SK-N-SH (cell line): ENCODE data around the gene STX2. TPM values are rescaled to one million over a fixed set of nuclear protein-coding genes. Genes with fewer than 3 reads are reported as not detected.

ENCODE experiments used
- CTCF ChIA-PET: fragments of 300-600, 350-600 bp; formaldehyde crosslinking; extraction: SDS; loops from one replicate; lab custom pipeline; 2021; lab: Yijun Ruan, JAX
- POLR2A ChIA-PET: fragments of 350-600 bp; sonication (Branson Sonifier 250); formaldehyde crosslinking; extraction: SDS; loops from one replicate; lab custom pipeline; 2020; ENCODE audit warnings: antibody characterized with exemption, inconsistent platforms; lab: Yijun Ruan, JAX
- DNase-seq: peaks from one replicate; pipeline ENCODE4 v3.0.0; 2012
- H2AFZ ChIP-seq: fragments of 200-600 bp; sonication (generic); 2 replicates; pipeline ENCODE4 v1.8.1; 2016; ENCODE audit warnings: antibody characterized with exemption, mild to moderate bottlenecking, low read depth
- H3F3A ChIP-seq: fragments of 200-600 bp; sonication (generic); replicated peaks from 2 replicates; pipeline ENCODE3; 2016; ENCODE audit warnings: antibody characterized with exemption, mild to moderate bottlenecking; ENCODE audit not compliant: insufficient read depth
- H3K27ac ChIP-seq, 2 experiments: fragments of 200-500 bp in 1 of 2; fragments of 200-600 bp in 1 of 2; sonication (Bioruptor generic) in 1 of 2; sonication (generic), shearing (Covaris generic) in 1 of 2; 2 replicates each; pipeline versions ENCODE4 v1.5.1 to v1.6.1; 2014 to 2016; ENCODE audit warnings: low read depth in 2 of 2, inconsistent platforms in 1 of 2, low read length in 1 of 2, mild to moderate bottlenecking in 1 of 2, mixed read lengths in 1 of 2
- H3K27me3 ChIP-seq: fragments of 200-600 bp; sonication (generic), shearing (Covaris generic); 2 replicates; pipeline ENCODE4 v1.6.1; 2016; ENCODE audit warnings: mixed run types; ENCODE audit not compliant: insufficient read depth
- H3K36me3 ChIP-seq, 2 experiments: fragments of 200-500 bp in 1 of 2; fragments of 200-600 bp in 1 of 2; sonication (Bioruptor generic) in 1 of 2; sonication (generic) in 1 of 2; replicated peaks in 1 of 2; 2 replicates each; pipeline versions ENCODE3 to v1.5.1; 2014 to 2016; ENCODE audit warnings: low read length in 1 of 2, mild to moderate bottlenecking in 1 of 2; ENCODE audit not compliant: insufficient read depth in 2 of 2, control insufficient read depth in 1 of 2
- H3K4me1 ChIP-seq, 2 experiments: fragments of 200-500 bp in 1 of 2; fragments of 200-600 bp in 1 of 2; sonication (Bioruptor generic) in 1 of 2; sonication (generic), shearing (Covaris generic) in 1 of 2; 2 replicates each; pipeline versions ENCODE4 v1.5.1 to v1.6.1; 2014 to 2016; ENCODE audit warnings: low read depth in 1 of 2, low read length in 1 of 2, mixed run types in 1 of 2; ENCODE audit not compliant: insufficient read depth in 2 of 2, control insufficient read depth in 1 of 2
- H3K4me2 ChIP-seq: fragments of 200-600 bp; sonication (generic), shearing (Covaris generic); 2 replicates; pipeline ENCODE4 v1.6.1; 2017; ENCODE audit warnings: mixed run types
- H3K4me3 ChIP-seq, 2 experiments: fragments of 200-500 bp in 1 of 2; fragments of 200-600 bp in 1 of 2; sonication (Bioruptor generic) in 1 of 2; sonication (generic), shearing (Covaris generic) in 1 of 2; 2 replicates each; pipeline versions ENCODE4 v1.5.1 to v1.8.1; 2014 to 2016; ENCODE audit warnings: low read depth in 2 of 2, inconsistent platforms in 1 of 2, low read length in 1 of 2, mild to moderate bottlenecking in 1 of 2, mixed read lengths in 1 of 2, moderate library complexity in 1 of 2
- H3K79me2 ChIP-seq: fragments of 200-600 bp; sonication (generic); 2 replicates; pipeline ENCODE4 v1.8.1; 2017; ENCODE audit warnings: mild to moderate bottlenecking; ENCODE audit not compliant: insufficient read depth
- H3K9ac ChIP-seq: fragments of 200-600 bp; sonication (generic); 2 replicates; pipeline ENCODE4 v1.6.1; 2017; ENCODE audit warnings: mixed run types
- H3K9me2 ChIP-seq: fragments of 200-600 bp; sonication (generic); 2 replicates; pipeline ENCODE4 v1.6.1; 2017; ENCODE audit warnings: mixed run types
- H3K9me3 ChIP-seq: fragments of 200-600 bp; sonication (generic); 2 replicates; pipeline ENCODE4 v1.6.1; 2017; ENCODE audit warnings: mixed run types, mild to moderate bottlenecking, moderate library complexity
- H4K20me1 ChIP-seq: fragments of 200-600 bp; sonication (generic); 2 replicates; pipeline ENCODE4 v1.6.1; 2017; ENCODE audit warnings: mild to moderate bottlenecking, mixed run types; ENCODE audit not compliant: insufficient read depth
- EZH2phosphoT487 ChIP-seq: fragments of 200-600 bp; sonication (generic); IDR thresholded peaks from 2 replicates; pipeline ENCODE4 v1.6.1; 2017; ENCODE audit warnings: low read depth, mixed run types, mild to moderate bottlenecking, antibody characterized with exemption, moderate library complexity, borderline replicate concordance
- FOSL2 ChIP-seq: IDR thresholded peaks from 2 replicates; pipeline ENCODE4 v1.4.0; 2012; ENCODE audit warnings: low read depth, mild to moderate bottlenecking, moderate library complexity, borderline replicate concordance
- FOXJ3 ChIP-seq: sonication (generic); formaldehyde crosslinking; IDR thresholded peaks from 2 replicates; pipeline ENCODE4 v1.5.1; 2020; ENCODE audit warnings: mild to moderate bottlenecking, missing genetic modification reagents
- FOXM1 ChIP-seq: IDR thresholded peaks from 2 replicates; pipeline ENCODE4 v1.4.0; 2012; ENCODE audit warnings: low read depth, mild to moderate bottlenecking
- GABPA ChIP-seq: IDR thresholded peaks from 2 replicates; pipeline ENCODE4 v1.4.0; 2012; ENCODE audit warnings: low read depth, mild to moderate bottlenecking
- GATA2 ChIP-seq: sonication (generic); formaldehyde crosslinking; IDR thresholded peaks from 2 replicates; pipeline ENCODE4 v1.5.0; 2020; ENCODE audit warnings: mild to moderate bottlenecking, missing genetic modification reagents
- JUND ChIP-seq: IDR thresholded peaks from 2 replicates; pipeline ENCODE4 v1.4.0; 2012
- MXI1 ChIP-seq: IDR thresholded peaks from 2 replicates; pipeline ENCODE4 v1.6.1; 2012; ENCODE audit warnings: mild to moderate bottlenecking, low read depth, low read length, improper control_type of control experiment
- RCOR1 ChIP-seq: fragments of 150-350 bp; IDR thresholded peaks from 2 replicates; pipeline ENCODE4 v1.6.1; 2017; ENCODE audit warnings: antibody characterized with exemption, low read length
- SIN3A ChIP-seq: IDR thresholded peaks from 2 replicates; pipeline ENCODE4 v1.6.1; 2012; ENCODE audit warnings: low read depth, mild to moderate bottlenecking, low read length, moderate library complexity, borderline replicate concordance
- SMC3 ChIP-seq: IDR thresholded peaks from 2 replicates; pipeline ENCODE4 v1.6.1; 2012; ENCODE audit warnings: low read depth, low read length, improper control_type of control experiment
- TAF1 ChIP-seq: IDR thresholded peaks from 2 replicates; pipeline ENCODE4 v1.6.1; 2012; ENCODE audit warnings: low read depth, mild to moderate bottlenecking, low read length, moderate library complexity, borderline replicate concordance
- TEAD4 ChIP-seq: IDR thresholded peaks from 2 replicates; pipeline ENCODE4 v1.4.0; 2012; ENCODE audit warnings: mild to moderate bottlenecking, borderline replicate concordance; ENCODE audit not compliant: insufficient read depth
- WGBS: methylation state at CpG from one replicate; pipeline ENCODE4 v1.1.6; 2017; ENCODE audit warnings: low lambda C conversion rate; 5-methylcytosine and 5-hydroxymethylcytosine counted together
- polyA plus RNA-seq, 3 experiments: library from polyadenylated mRNA; depleted of rRNA; stranded (reverse); fragments of >200 nt; gene quantifications; 2 replicates each; pipeline ENCODE4 v1.2.3, GENCODE V29; 2012
- TF ChIP-seq, protein P1 (sequence below): IDR thresholded peaks from 2 replicates; pipeline ENCODE4; 2012
- TF ChIP-seq, protein P2 (sequence below): IDR thresholded peaks from 2 replicates; pipeline ENCODE4 v1.6.1; 2012; ENCODE audit warnings: mild to moderate bottlenecking, low read depth, low read length, moderate library complexity
- TF ChIP-seq, protein P3 (sequence below): IDR thresholded peaks from 2 replicates; pipeline ENCODE4 v1.4.0; 2012; ENCODE audit warnings: low read depth, borderline replicate concordance
- TF ChIP-seq, protein P4 (sequence below): fragments of 200-600 bp; sonication (generic); IDR thresholded peaks from 2 replicates; pipeline ENCODE4 v1.6.1; 2017; ENCODE audit warnings: antibody characterized with exemption, mild to moderate bottlenecking, moderate library complexity

STX2 gene
- polyA plus RNA-seq, 1 of the 3 experiments (the other 2 are of a cell fraction) = 25.1 TPM

DNA sequence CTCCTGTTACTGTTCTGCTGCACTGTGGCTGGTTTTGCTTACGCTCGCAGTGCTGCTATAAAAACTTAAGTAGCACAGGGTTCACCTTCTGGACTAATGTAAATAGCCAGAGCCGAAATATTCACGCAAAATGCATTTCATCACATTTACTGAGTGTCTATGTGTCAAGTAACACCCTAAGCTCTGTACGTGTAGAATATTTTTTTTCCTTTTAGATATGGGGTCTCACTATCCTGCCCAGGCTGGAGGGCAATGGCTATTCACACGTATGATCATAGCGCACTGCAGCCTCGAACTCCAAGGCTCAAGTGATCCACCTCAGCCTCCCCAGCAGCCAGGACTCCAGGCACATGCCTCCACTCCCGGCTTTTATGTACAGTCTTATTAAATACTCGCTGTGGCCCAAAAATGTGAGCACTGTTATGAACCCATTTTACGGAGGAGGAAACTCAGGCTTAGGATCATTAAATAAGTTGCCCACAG is 62.2 kb downstream of the STX2 start:
- no peaks in the 10 kb centered on the region for H3K79me2 ChIP-seq
- H3K9ac ChIP-seq = no peak overlapping the region
- POLR2A ChIA-PET = no interaction called here
- no peak overlapping the region for H2AFZ ChIP-seq
- H3K9me3 ChIP-seq = no peaks in the 10 kb centered on the region
- WGBS = 90% methylated on average over 11 of the region's 11 CpGs
- no peak overlapping the region for H3K27ac ChIP-seq
- no peaks in the 10 kb centered on the region for H3K36me3 ChIP-seq
- no peaks in the 10 kb centered on the region for H3K27me3 ChIP-seq
- no peaks in the 10 kb centered on the region for H3K9me2 ChIP-seq
- CTCF ChIA-PET = no interaction called here
- no peaks in the 10 kb centered on the region; a peak in 1 of 4 replicates for H3K4me1 ChIP-seq
- no peak for DNase-seq
- H4K20me1 ChIP-seq = no peaks in the 10 kb centered on the region
- TF ChIP-seq TAF1 (no peak), SMC3 (no peak), EZH2phosphoT487 (no peak), GATA2 (CRISPR knock-in tag) (no peak), SIN3A (no peak), RCOR1 (no peak), GABPA (no peak), FOXJ3 (no peak), FOSL2 (no peak), JUND (no peak), MXI1 (no peak), FOXM1 (no peak), TEAD4 (no peak)
- TF ChIP-seq, protein P1, sequence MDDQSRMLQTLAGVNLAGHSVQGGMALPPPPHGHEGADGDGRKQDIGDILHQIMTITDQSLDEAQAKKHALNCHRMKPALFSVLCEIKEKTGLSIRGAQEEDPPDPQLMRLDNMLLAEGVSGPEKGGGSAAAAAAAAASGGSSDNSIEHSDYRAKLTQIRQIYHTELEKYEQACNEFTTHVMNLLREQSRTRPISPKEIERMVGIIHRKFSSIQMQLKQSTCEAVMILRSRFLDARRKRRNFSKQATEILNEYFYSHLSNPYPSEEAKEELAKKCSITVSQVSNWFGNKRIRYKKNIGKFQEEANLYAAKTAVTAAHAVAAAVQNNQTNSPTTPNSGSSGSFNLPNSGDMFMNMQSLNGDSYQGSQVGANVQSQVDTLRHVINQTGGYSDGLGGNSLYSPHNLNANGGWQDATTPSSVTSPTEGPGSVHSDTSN = no peak
- TF ChIP-seq, protein P2, sequence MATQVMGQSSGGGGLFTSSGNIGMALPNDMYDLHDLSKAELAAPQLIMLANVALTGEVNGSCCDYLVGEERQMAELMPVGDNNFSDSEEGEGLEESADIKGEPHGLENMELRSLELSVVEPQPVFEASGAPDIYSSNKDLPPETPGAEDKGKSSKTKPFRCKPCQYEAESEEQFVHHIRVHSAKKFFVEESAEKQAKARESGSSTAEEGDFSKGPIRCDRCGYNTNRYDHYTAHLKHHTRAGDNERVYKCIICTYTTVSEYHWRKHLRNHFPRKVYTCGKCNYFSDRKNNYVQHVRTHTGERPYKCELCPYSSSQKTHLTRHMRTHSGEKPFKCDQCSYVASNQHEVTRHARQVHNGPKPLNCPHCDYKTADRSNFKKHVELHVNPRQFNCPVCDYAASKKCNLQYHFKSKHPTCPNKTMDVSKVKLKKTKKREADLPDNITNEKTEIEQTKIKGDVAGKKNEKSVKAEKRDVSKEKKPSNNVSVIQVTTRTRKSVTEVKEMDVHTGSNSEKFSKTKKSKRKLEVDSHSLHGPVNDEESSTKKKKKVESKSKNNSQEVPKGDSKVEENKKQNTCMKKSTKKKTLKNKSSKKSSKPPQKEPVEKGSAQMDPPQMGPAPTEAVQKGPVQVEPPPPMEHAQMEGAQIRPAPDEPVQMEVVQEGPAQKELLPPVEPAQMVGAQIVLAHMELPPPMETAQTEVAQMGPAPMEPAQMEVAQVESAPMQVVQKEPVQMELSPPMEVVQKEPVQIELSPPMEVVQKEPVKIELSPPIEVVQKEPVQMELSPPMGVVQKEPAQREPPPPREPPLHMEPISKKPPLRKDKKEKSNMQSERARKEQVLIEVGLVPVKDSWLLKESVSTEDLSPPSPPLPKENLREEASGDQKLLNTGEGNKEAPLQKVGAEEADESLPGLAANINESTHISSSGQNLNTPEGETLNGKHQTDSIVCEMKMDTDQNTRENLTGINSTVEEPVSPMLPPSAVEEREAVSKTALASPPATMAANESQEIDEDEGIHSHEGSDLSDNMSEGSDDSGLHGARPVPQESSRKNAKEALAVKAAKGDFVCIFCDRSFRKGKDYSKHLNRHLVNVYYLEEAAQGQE = no peak
- TF ChIP-seq, protein P3, sequence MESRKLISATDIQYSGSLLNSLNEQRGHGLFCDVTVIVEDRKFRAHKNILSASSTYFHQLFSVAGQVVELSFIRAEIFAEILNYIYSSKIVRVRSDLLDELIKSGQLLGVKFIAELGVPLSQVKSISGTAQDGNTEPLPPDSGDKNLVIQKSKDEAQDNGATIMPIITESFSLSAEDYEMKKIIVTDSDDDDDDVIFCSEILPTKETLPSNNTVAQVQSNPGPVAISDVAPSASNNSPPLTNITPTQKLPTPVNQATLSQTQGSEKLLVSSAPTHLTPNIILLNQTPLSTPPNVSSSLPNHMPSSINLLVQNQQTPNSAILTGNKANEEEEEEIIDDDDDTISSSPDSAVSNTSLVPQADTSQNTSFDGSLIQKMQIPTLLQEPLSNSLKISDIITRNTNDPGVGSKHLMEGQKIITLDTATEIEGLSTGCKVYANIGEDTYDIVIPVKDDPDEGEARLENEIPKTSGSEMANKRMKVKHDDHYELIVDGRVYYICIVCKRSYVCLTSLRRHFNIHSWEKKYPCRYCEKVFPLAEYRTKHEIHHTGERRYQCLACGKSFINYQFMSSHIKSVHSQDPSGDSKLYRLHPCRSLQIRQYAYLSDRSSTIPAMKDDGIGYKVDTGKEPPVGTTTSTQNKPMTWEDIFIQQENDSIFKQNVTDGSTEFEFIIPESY = no peak
- TF ChIP-seq, protein P4, sequence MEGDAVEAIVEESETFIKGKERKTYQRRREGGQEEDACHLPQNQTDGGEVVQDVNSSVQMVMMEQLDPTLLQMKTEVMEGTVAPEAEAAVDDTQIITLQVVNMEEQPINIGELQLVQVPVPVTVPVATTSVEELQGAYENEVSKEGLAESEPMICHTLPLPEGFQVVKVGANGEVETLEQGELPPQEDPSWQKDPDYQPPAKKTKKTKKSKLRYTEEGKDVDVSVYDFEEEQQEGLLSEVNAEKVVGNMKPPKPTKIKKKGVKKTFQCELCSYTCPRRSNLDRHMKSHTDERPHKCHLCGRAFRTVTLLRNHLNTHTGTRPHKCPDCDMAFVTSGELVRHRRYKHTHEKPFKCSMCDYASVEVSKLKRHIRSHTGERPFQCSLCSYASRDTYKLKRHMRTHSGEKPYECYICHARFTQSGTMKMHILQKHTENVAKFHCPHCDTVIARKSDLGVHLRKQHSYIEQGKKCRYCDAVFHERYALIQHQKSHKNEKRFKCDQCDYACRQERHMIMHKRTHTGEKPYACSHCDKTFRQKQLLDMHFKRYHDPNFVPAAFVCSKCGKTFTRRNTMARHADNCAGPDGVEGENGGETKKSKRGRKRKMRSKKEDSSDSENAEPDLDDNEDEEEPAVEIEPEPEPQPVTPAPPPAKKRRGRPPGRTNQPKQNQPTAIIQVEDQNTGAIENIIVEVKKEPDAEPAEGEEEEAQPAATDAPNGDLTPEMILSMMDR = no peak
- no peak overlapping the region for H3K4me2 ChIP-seq
- H3K4me3 ChIP-seq = no peak overlapping the region
- H3F3A ChIP-seq = no peaks in the 10 kb centered on the region
